ENCODE measurements around the gene GOLGA6L26.
A peak's percentile ranks its signal among the peaks of the same experiment; 100 is the strongest.
"Not testable (repeated sequence)": the region's sequence is repeated elsewhere in the genome, so short reads cannot be mapped to it uniquely, and the experiment has no call there.

Gene GOLGA6L26

DNA sequence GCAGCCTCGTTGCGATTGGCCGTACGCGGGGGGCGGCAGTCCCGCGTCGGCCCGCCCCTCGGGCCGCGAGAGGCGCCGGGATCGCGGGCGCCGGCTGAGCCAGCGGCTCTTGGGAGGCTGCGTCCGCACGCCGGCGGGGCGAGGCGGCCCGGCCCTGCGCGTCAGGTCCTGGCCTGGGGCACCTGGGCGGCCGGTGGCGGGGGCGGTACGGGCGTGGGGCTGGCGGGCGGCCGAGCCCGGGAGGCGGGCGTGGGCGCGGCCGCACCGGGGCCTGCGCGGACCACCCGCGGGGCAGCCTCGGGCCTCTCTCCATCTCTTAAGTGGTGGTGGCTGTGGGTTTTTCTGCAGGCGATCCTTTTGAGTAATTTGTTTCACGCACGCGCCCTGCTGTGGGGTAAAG is 30.3 kb downstream of the GOLGA6L26 start:
- H3K4me3 ChIP-seq (ENCODE audit: control insufficient read depth, low read depth, low read length), result peak overlapping the region; percentile 54
- not testable (repeated sequence) for DNase-seq (ENCODE audit: low read depth)

DNA sequence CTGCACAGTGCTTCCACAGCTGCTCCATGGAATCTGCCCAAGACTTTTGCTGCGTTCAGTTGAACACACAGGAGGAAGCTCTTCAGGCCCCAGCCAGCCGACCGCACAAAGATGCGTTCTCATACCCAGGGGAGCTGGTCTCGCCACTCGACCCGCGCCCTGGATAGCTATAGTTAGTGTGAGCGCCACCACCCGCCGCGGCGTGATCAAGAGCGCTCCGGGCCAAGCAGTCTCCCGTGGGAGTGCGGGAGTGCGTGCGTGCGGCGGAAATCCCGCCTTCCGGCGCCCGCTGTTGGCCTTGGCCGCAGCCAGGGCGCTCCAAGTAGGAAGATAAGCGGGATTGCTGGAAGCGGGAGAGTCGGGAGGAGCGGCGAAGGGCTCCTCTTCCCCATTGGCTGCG is 30.8 kb downstream of the GOLGA6L26 start:
- H3K4me3 ChIP-seq (ENCODE audit: control insufficient read depth, low read depth, low read length), result peak overlapping the region; percentile 19
- not testable (repeated sequence) for DNase-seq (ENCODE audit: low read depth)

Data from AG09309 (cell line).